Osteoblast (primary cell): ENCODE data around the gene EGLN1. TPM values are rescaled to one million over a fixed set of nuclear protein-coding genes. Genes with fewer than 3 reads are reported as not detected.
A peak's percentile ranks its signal among the peaks of the same experiment; 100 is the strongest.

Experiments
- DNase-seq: peaks from one replicate; pipeline ENCODE4 v3.0.0; 2011; ENCODE audit warnings: low spot score, mixed read lengths; ENCODE audit not compliant: insufficient read length; ENCODE audit errors: missing footprints
- H2AFZ ChIP-seq: 2 replicates; pipeline ENCODE4 v1.6.0; 2011; ENCODE audit warnings: mild to moderate bottlenecking, low read length
- H3K27ac ChIP-seq: 2 replicates; pipeline ENCODE4 v1.5.1; 2011; ENCODE audit warnings: mild to moderate bottlenecking, low read depth, low read length, moderate library complexity
- H3K27me3 ChIP-seq: 2 replicates; pipeline ENCODE4 v1.6.0; 2012; ENCODE audit warnings: mild to moderate bottlenecking, control low read depth, inconsistent platforms, low read length, moderate library complexity; ENCODE audit not compliant: insufficient read depth
- H3K36me3 ChIP-seq: 2 replicates; pipeline ENCODE4 v1.5.1; 2011; ENCODE audit warnings: mild to moderate bottlenecking, low read length, control low read depth, moderate library complexity; ENCODE audit not compliant: insufficient read depth
- H3K4me1 ChIP-seq: 2 replicates; pipeline ENCODE4 v1.5.1; 2011; ENCODE audit warnings: mild to moderate bottlenecking, low read length, control low read depth, moderate library complexity; ENCODE audit not compliant: insufficient read depth
- H3K4me2 ChIP-seq: 2 replicates; pipeline ENCODE4 v1.6.0; 2011; ENCODE audit warnings: mild to moderate bottlenecking, low read length; ENCODE audit not compliant: insufficient read depth
- H3K4me3 ChIP-seq: fragments of 200-600 bp; sonication (generic); 3 replicates; pipeline ENCODE4 v1.5.1; 2012; ENCODE audit warnings: mild to moderate bottlenecking, low read length, inconsistent platforms; ENCODE audit not compliant: insufficient read depth
- H3K79me2 ChIP-seq: 2 replicates; pipeline ENCODE4 v1.6.0; 2012; ENCODE audit warnings: mild to moderate bottlenecking, low read length, control low read depth, inconsistent platforms; ENCODE audit not compliant: insufficient read depth
- H3K9me3 ChIP-seq: 2 replicates; pipeline ENCODE4 v1.5.1; 2011; ENCODE audit warnings: low read depth, low read length, control low read depth
- H4K20me1 ChIP-seq: 2 replicates; pipeline ENCODE4 v1.6.0; 2012; ENCODE audit warnings: mild to moderate bottlenecking, low read length, control low read depth; ENCODE audit not compliant: insufficient read depth
- CTCF ChIP-seq: IDR thresholded peaks from 2 replicates; pipeline ENCODE4 v1.5.1; 2011; ENCODE audit warnings: mild to moderate bottlenecking, low read depth, low read length, moderate library complexity; ENCODE audit errors: extremely low read depth
- total RNA-seq: library from RNA; depleted of rRNA; stranded (reverse); fragments of >200 nt; gene quantifications from 2 replicates; pipeline ENCODE4 v1.2.3, GENCODE V29; 2012

The EGLN1 gene
- total RNA-seq, 1 donor: 52.5 TPM

- Histone ChIP-seq H3K27ac (no peak overlapping the region), H3K79me2 (peaks cover 65% of the 10 kb centered on the region), H3K4me1 (peaks cover 7% of the 10 kb centered on the region), H4K20me1 (peaks cover 17% of the 10 kb centered on the region), H3K36me3 (no peaks in the 10 kb centered on the region), H3K4me3 (no peak overlapping the region), H3K9me3 (no peaks in the 10 kb centered on the region), H3K27me3 (no peaks in the 10 kb centered on the region), H2AFZ (no peak overlapping the region), H3K4me2 (no peak overlapping the region)
- DNase-seq: peak; percentile 8
- no peak for TF ChIP-seq CTCF
Measured at GRCh38 chr1:231381729-231382128, 40.4 kb downstream of the EGLN1 start.

- H3K79me2 ChIP-seq: peaks cover 45% of the 10 kb centered on the region
- no peaks in the 10 kb centered on the region for H3K9me3 ChIP-seq
- H3K4me3 ChIP-seq: no peak overlapping the region
- no peaks in the 10 kb centered on the region for H3K36me3 ChIP-seq
- H3K4me1 ChIP-seq: peaks cover 8% of the 10 kb centered on the region
- peak overlapping the region; percentile 12 for H3K4me2 ChIP-seq
- DNase-seq: no peak
- H3K27ac ChIP-seq: no peak overlapping the region
- H4K20me1 ChIP-seq: peaks cover 11% of the 10 kb centered on the region
- no peaks in the 10 kb centered on the region for H3K27me3 ChIP-seq
- no peak overlapping the region for H2AFZ ChIP-seq
- TF ChIP-seq CTCF: no peak
Measured at GRCh38 chr1:231376875-231377549, 45.1 kb downstream of the EGLN1 start.

- Histone ChIP-seq H3K36me3 (no peaks in the 10 kb centered on the region), H3K4me3 (no peak overlapping the region), H3K4me2 (no peak overlapping the region), H3K27me3 (no peaks in the 10 kb centered on the region), H4K20me1 (peaks cover 9% of the 10 kb centered on the region), H3K27ac (no peak overlapping the region), H3K9me3 (no peaks in the 10 kb centered on the region), H3K4me1 (peaks cover 8% of the 10 kb centered on the region), H3K79me2 (peaks cover 44% of the 10 kb centered on the region), H2AFZ (no peak overlapping the region)
- DNase-seq: no peak
- TF ChIP-seq CTCF: no peak
Measured at GRCh38 chr1:231376101-231376500, 46.0 kb downstream of the EGLN1 start.

- Histone ChIP-seq H3K27me3 (no peaks in the 10 kb centered on the region), H3K4me3 (no peak overlapping the region), H3K36me3 (no peaks in the 10 kb centered on the region), H3K79me2 (peaks cover 34% of the 10 kb centered on the region), H3K9me3 (no peaks in the 10 kb centered on the region), H3K4me2 (no peak overlapping the region), H3K4me1 (peaks cover 8% of the 10 kb centered on the region), H2AFZ (no peak overlapping the region), H4K20me1 (peaks cover 9% of the 10 kb centered on the region), H3K27ac (no peak overlapping the region)
- no peak for TF ChIP-seq CTCF
- DNase-seq: no peak
Measured at GRCh38 chr1:231374394-231374793, 47.7 kb downstream of the EGLN1 start.
